NCI-H526 treated with DMSO at 0.1 percent for 48 hours (cell line): ENCODE data around the gene PPP6R2.
A peak's percentile ranks its signal among the peaks of the same experiment; 100 is the strongest.

Experiments used
- DNase-seq: peaks from one replicate; lab custom pipeline; 2025; lab: John Stamatoyannopoulos, UW

The PPP6R2 gene

DNA sequence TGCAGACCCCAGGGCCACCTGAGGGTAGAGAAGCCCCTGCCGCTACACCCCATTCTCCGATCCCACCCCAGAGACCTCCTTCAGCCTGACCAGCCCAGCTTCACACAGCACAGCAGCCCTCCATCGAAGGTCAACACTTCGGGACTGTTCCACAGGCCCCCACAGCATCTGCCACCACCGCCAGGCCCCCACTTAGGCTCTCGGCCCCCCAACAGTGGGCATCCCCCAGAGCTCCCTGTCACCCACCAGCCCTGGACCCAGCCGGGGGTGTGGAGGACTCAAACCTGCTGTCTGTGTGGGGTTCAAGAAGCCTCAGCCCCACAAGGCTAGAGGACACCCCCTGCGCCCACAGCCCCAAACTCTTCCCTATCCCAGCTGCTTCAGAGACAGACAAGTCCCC, 125.5 kb downstream of the PPP6R2 start:
- no peak for DNase-seq

- DNase-seq: peak; percentile 44
Observed at GRCh38 chr22:50469377-50470305, 126.5 kb downstream of the PPP6R2 start.

- DNase-seq: no peak
Observed at GRCh38 chr22:50470491-50470890, 127.4 kb downstream of the PPP6R2 start.

GRCh38 chr22:50471197-50471847, 128.2 kb downstream of the PPP6R2 start:
- DNase-seq: no peak

GRCh38 chr22:50471962-50472361, 128.8 kb downstream of the PPP6R2 start:
- DNase-seq: no peak

- DNase-seq: no peak
Observed at GRCh38 chr22:50473088-50473487, 130.0 kb downstream of the PPP6R2 start.

DNA sequence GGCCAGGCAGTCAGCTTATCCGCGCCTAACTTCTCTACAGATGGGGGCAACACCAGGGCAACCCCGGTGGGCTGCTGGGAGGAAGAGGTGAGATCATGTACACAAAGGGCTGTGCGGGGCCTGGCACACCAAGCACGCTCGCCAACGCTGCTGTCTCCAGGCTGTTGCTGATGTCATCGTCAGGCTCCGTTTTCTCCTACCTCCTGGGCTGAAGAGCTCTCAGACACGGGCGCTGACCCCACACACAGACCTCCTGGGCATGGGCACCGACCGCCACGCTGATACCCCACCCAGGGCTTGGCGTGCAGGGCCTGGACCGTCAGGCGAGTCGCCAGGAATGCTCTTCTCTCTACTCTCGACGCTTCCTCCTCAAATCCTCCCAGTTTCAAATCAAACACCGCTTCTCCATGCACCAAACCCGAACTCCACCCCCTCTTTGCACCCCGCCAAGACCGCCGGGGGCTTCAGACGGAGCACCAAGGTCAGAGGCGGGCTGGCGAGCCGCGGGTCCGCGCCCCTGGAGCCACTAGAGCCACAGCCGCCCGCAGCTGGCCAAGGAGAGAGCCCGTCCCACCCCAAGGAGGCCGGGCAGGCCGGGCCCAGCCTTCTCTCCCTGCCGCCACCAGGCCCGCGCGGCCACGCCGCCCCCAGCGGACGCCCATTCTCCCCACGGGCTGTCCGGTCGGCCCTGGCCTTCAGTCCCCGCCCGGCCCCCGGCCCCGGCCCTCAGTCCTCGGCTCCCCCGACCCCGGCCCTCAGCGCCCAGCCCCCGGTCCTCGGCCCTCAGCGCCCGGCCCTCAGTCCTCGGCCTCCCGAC, 130.9 kb downstream of the PPP6R2 start:
- DNase-seq: no peak

GRCh38 chr22:50474710-50475651, 131.9 kb downstream of the PPP6R2 start, which contains the start of gene SBF1:
Gene SBF1 (minus strand): TSS chr22:50475035. CDS start chr22:50474840, 195 bp downstream.
- peak; percentile 53 for DNase-seq

DNA sequence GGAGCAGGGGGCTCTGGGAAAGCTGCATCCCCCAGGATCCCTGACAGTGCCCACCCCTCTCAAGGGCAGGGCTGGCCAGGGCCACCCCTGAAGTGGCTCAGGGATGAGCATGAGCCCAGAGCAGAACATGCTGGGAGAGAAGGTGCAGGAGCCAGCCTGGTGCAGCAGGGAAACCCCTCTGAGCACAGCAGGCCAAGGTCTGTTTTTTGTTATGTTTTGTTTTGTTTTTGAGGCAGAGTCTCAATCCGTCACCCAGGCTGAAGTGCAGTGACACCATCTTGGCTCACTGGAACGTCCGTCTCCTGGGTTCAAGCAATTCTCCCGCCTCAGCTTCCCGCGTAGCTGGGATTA, 132.5 kb downstream of the PPP6R2 start:
- no peak for DNase-seq

DNA sequence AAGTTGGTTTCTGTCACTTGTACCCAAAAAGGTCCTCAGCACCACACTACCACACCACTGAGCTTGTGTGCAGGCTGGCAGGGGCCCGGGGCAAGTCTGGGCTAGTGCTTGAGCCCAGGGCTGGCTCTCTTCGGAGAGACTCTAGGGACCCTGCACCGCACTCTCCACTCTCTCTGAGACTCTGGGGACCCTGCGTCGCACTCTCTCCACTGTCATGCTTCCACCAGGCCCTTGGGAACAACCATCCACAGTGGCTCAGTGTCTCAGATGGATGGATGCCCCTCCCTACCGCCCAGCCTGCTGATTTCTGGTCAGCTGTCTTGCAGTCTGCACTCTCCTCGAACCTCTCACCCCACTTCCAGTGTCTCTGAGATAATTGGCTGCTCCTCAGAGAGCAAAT, 133.7 kb downstream of the PPP6R2 start:
- no peak for DNase-seq

- no peak for DNase-seq
Observed at GRCh38 chr22:50477923-50478322, 134.8 kb downstream of the PPP6R2 start.

DNA sequence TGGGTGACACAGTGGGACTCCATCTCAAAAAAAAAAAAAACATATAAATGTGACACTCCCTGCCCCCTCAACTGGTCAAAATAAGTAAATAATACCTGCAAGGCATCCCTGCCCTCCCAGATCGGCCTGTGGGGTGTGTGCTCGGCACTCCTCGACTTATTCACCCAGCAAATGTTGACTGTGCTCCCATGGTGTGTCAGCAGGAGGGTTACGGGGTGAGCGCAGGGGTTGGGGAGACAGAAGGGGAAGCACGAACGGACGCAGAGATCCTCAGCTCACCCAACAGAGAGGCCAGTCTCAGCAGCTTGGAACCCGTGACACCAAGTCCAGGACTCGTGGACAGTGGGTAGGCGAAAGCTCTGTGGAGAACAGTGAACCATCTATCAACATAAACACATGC, 136.6 kb downstream of the PPP6R2 start:
- DNase-seq: no peak

GRCh38 chr22:50481045-50481439, 137.9 kb downstream of the PPP6R2 start:
- DNase-seq: no peak

- DNase-seq: no peak
Observed at GRCh38 chr22:50481440-50482106, 138.4 kb downstream of the PPP6R2 start, which contains the start of gene ADM2. Gene ADM2 (plus strand): TSS chr22:50481543. CDS start chr22:50481848, 305 bp downstream.

DNA sequence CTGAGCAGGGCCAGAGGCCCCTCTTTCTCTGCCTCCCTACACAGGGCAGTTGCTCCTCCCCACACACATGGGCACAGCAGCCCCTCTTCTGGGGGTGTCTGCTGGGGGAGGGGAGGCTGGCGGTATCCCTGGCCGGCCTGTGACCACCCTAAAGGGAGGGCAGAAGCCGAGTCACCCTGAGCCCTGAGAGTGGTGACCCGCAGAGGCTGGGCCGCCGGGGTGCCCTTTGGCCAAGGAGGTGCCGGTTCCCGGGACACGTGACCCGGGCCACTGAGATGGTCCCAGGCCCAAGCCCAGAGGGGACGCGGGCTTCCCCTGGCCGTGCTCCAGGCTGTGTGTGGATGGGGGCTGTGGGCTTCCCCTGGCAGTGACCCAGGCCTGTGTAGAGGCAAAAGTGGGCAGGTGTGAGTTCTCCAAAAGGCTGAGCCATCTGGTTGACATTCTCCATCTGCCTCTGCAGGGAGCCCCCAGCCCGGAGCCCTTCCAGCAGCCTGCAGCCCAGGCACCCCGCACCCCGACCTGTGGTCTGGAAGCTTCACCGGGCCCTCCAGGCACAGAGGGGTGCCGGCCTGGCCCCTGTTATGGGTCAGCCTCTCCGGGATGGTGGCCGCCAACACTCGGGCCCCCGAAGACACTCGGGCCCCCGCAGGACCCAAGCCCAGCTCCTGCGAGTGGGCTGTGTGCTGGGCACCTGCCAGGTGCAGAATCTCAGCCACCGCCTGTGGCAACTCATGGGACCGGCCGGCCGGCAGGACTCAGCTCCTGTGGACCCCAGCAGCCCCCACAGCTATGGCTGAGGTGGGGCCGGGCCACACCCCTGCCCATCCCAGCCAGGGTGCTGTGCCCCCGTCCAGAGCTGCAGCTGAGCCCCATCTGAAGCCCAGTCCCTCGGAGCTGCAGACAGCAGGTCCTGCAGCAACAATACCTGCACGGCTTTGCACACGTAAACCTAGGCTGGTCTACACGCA, 139.3 kb downstream of the PPP6R2 start:
- no peak for DNase-seq

- DNase-seq: no peak
Observed at GRCh38 chr22:50483106-50483505, 140.0 kb downstream of the PPP6R2 start.

- no peak for DNase-seq
Observed at GRCh38 chr22:50483556-50483955, 140.4 kb downstream of the PPP6R2 start.

DNA sequence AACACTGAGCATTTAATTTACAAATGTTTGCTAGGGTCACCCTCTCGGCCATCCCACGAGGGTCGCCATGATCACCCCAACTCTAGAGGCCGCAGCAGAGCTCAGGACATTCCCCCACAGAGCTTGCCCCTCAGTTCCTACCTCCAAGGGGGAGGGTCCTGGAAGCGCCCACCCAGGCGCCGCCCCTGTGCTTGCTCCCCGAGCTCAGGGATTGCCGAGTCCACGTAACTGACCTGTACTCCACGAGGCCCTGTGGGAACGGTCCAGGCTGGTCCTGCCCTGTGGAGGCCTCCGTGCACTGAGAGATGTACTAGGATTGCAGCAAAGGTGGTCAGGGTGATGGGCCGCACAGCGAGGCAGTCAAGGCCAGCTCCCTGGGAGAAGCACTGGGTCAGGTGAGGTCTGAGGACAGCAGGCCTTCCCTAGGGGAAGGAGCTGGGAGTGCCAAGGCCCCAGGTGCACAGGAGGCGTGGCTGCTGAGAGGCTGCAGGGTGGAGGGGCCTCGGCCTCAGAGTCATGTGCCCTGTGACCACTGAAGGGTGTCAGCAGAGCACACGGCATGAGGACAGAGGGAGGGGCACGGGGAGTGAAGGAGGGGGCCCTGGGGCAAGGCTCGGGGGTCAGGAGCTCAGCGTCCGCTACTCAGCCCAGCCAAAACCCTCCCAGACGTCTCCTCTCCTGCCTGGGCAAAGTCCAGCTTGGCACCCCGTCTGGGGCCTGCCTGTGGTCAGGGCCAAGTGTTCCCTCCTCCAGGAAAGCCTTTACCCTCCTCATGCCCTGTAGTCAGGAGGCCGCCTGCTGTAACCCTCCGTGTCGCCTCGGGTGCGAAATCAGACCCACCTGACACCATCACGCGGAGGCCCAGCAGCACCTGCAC, 141.1 kb downstream of the PPP6R2 start:
- no peak for DNase-seq
